Activated naive CD4-positive, alpha-beta T cell treated with anti-CD3 and anti-CD28 coated beads, Interleukin-2, amount 50 U/mL, for 24 hours (primary cell): ENCODE measurements around the gene SCFD2.
A peak's percentile ranks its signal among the peaks of the same experiment; 100 is the strongest.
"Not testable (repeated sequence)": the region's sequence is repeated elsewhere in the genome, so short reads cannot be mapped to it uniquely, and the experiment has no call there.

Experiments
- H3K27ac Mint-ChIP-seq: one replicate; pipeline ENCODE4 v1.8.0; 2021; ENCODE audit warnings: mild to moderate bottlenecking, mixed read lengths
- H3K27me3 Mint-ChIP-seq: one replicate; pipeline ENCODE4 v1.8.0; 2021; ENCODE audit warnings: mixed read lengths
- H3K36me3 Mint-ChIP-seq: one replicate; pipeline ENCODE4 v1.8.0; 2021; ENCODE audit warnings: mixed read lengths
- H3K4me1 Mint-ChIP-seq: one replicate; pipeline ENCODE4 v1.8.0; 2021; ENCODE audit warnings: mixed read lengths
- H3K4me3 Mint-ChIP-seq: one replicate; pipeline ENCODE4 v1.8.0; 2021; ENCODE audit warnings: mild to moderate bottlenecking, mixed read lengths
- H3K9me3 Mint-ChIP-seq: one replicate; pipeline ENCODE4 v1.8.0; 2021; ENCODE audit warnings: mixed read lengths

Gene SCFD2

DNA sequence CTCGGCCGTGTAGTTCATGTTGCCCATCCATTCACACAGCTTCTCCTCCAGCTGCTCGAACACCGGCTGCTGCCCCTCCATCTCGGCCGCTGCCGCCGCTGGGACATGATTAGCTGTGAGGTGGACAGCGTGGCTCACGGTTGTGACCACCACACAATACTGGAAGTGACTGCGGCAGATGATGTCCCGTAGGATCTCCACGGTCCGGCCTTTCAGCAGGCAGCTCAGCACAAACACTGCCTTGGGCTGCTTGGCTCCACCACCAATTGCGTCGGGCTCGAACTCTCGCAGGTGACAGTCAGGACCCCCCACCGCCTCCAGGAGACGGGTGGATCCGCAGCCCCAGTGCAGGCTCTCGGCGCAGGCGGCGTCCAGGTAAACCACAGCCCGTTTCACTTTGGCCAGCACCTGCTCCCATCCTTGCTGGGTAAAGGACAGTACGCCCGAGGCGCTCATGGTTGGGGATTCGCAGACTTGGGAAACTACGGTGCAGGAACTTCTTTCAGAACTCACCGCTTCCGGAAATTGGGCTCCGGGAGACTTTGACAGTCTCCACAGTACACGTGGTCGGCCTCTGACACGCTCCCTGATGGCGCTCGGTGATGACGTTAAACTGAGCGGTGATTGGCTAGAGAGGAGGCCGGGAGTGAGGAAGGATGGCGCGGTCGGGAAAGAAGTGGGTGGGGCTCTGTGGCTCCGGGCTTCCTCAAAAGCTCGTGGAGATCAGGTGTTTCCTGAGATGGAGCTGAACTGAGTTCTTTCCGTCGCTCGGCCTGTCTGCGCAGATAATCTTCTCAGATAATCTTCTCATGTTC lies at the start of gene SCFD2:
Gene SCFD2 (minus strand): TSS at position 576 of the 815 bp plus-strand sequence.
- peaks cover 36% of the 10 kb centered on the region for H3K4me1 Mint-ChIP-seq
- peaks cover 4% of the 10 kb centered on the region for H3K27me3 Mint-ChIP-seq
- H3K9me3 Mint-ChIP-seq: no peaks in the 10 kb centered on the region
- peak within 1 kb of the TSS; percentile 99 for H3K27ac Mint-ChIP-seq
- peak within 1 kb of the TSS; percentile 98 for H3K4me3 Mint-ChIP-seq
- H3K36me3 Mint-ChIP-seq: peaks cover 8% of the 10 kb centered on the region

- H3K27me3 Mint-ChIP-seq, H3K9me3 Mint-ChIP-seq, H3K27ac Mint-ChIP-seq, H3K4me3 Mint-ChIP-seq: not testable (repeated sequence)
- Mint-ChIP-seq H3K36me3 (peaks cover 29% of the 10 kb centered on the region), H3K4me1 (peaks cover 69% of the 10 kb centered on the region)
These were observed 43.6 kb upstream of the SCFD2 start for GRCh38 chr4:53409479-53409878.

- Mint-ChIP-seq H3K36me3 (peaks cover 12% of the 10 kb centered on the region), H3K4me1 (peaks cover 40% of the 10 kb centered on the region), H3K27ac (no peak overlapping the region), H3K27me3 (no peaks in the 10 kb centered on the region), H3K9me3 (no peaks in the 10 kb centered on the region), H3K4me3 (peak overlapping the region; percentile 98)
These were observed 14.4 kb upstream of the SCFD2 start for GRCh38 chr4:53380221-53380620.

GRCh38 chr4:53378171-53378482 lies 12.3 kb upstream of the SCFD2 start:
- Mint-ChIP-seq H3K9me3 (no peaks in the 10 kb centered on the region), H3K4me1 (peaks cover 35% of the 10 kb centered on the region), H3K4me3 (peak overlapping the region; percentile 98), H3K36me3 (peaks cover 9% of the 10 kb centered on the region), H3K27me3 (no peaks in the 10 kb centered on the region), H3K27ac (peak overlapping the region; percentile 98)

DNA sequence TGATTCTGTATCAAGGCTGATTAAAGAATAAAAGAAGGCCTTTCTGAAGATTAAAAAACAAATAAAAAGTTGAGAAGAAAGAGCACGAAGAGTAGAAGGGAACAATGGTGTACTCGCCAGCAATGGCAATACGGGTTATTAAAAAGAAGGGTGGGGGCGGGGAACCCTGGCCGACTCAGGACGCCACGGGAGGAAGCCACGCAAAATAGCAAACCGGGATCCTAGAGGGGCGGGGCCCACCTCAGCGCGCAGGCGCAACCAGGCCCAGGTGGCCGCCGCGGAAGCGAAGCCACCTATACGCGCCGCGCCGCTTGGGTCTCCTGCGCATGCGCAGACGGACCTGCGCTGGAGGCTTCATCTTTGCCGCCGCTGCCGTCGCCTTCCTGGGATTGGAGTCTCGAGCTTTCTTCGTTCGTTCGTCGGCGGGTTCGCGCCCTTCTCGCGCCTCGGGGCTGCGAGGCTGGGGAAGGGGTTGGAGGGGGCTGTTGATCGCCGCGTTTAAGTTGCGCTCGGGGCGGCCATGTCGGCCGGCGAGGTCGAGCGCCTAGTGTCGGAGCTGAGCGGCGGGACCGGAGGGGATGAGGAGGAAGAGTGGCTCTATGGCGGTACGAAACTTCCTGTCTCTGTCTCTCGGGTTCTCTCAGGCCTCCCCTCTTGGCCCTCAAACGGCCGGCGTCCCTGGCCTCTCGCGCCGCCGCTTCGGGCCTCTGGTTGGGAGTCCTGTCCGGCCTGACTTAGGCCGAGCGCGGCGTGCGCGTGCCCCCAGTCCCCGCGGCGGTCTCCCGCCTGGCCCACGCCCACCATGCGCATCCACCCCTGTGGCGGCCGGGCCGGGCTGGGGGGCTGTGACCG lies 11.7 kb upstream of the SCFD2 start, which contains the start of gene FIP1L1:
Gene FIP1L1 (plus strand): TSS at position 323 of the 852 bp plus-strand sequence. CDS start 198 bp downstream, at position 521.
- Mint-ChIP-seq H3K27ac (peak within 1 kb of the TSS; percentile 98), H3K9me3 (no peaks in the 10 kb centered on the region), H3K27me3 (no peaks in the 10 kb centered on the region), H3K4me1 (peaks cover 35% of the 10 kb centered on the region), H3K4me3 (peak within 1 kb of the TSS; percentile 98), H3K36me3 (peaks cover 9% of the 10 kb centered on the region)

DNA sequence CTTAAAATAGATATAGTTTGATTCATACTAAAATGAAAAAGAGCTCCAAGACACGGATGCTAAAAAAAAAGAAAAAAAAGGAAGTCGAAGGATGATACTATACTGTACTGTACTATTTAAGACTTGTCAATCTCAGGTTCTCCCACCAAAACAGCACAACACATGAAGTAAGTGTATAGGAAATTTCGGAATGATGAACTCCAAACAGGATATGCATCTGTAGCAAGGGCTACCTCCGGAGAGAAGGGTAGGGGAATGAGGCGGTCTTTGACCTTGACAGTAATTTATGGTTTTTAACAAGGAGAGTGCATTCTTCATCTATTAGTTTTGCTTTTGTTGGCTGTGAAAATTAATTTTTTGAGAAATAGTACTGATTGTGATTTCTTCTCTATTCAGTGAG lies 11.0 kb upstream of the SCFD2 start:
- H3K9me3 Mint-ChIP-seq: no peaks in the 10 kb centered on the region

DNA sequence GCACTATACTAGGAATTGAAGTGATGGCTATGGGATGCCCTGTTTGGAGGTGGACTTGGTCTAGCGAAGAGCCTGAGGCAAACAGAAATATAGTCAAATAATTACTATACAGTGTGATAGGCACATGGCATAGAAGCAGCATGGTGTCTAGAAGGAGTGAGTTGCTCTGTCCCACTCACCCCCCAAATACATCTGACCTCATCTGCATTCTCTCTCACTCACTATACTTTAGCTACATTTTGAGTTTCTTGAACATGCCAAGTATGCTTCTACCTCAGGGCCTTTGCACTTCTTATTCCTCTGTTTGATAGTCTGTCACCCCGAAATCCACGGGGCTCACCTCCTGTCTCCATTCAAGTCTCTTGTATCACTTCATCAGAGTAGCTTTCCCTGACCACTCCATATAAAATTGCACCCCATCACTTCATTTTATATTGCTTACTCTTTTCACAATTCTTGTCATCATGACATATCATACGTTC lies 9.0 kb upstream of the SCFD2 start:
- H3K36me3 Mint-ChIP-seq: peaks cover 6% of the 10 kb centered on the region
- no peak overlapping the region for H3K27ac Mint-ChIP-seq

More for the DNA sequence above, 11.0 kb upstream of the SCFD2 start:
- Mint-ChIP-seq H3K27me3 (peaks cover under 1% of the 10 kb centered on the region), H3K27ac (peak overlapping the region; percentile 98), H3K4me1 (peaks cover 35% of the 10 kb centered on the region), H3K36me3 (peaks cover 10% of the 10 kb centered on the region), H3K4me3 (peak overlapping the region; percentile 98)

GRCh38 chr4:53371843-53372521 lies 6.1 kb upstream of the SCFD2 start:
- Mint-ChIP-seq H3K27ac (no peak overlapping the region), H3K27me3 (peaks cover 11% of the 10 kb centered on the region), H3K4me3 (no peak overlapping the region), H3K4me1 (peaks cover 12% of the 10 kb centered on the region), H3K36me3 (peaks cover 1% of the 10 kb centered on the region), H3K9me3 (no peaks in the 10 kb centered on the region)

More for the DNA sequence above, 9.0 kb upstream of the SCFD2 start:
- Mint-ChIP-seq H3K27me3 (peaks cover 10% of the 10 kb centered on the region), H3K9me3 (no peaks in the 10 kb centered on the region), H3K4me1 (peaks cover 22% of the 10 kb centered on the region), H3K4me3 (no peak overlapping the region)

- peaks cover 11% of the 10 kb centered on the region for H3K27me3 Mint-ChIP-seq
- H3K36me3 Mint-ChIP-seq: peaks cover 1% of the 10 kb centered on the region
- H3K4me3 Mint-ChIP-seq: no peak overlapping the region
- no peak overlapping the region for H3K27ac Mint-ChIP-seq
- peaks cover 14% of the 10 kb centered on the region for H3K4me1 Mint-ChIP-seq
- no peaks in the 10 kb centered on the region for H3K9me3 Mint-ChIP-seq
These were observed 5.2 kb upstream of the SCFD2 start for GRCh38 chr4:53371049-53371448.

GRCh38 chr4:53367721-53368120 lies 1.9 kb upstream of the SCFD2 start:
- Mint-ChIP-seq H3K27ac (no peak overlapping the region), H3K4me1 (peaks cover 17% of the 10 kb centered on the region), H3K9me3 (no peaks in the 10 kb centered on the region), H3K27me3 (peaks cover 11% of the 10 kb centered on the region), H3K4me3 (no peak overlapping the region), H3K36me3 (peaks cover 5% of the 10 kb centered on the region)

- Mint-ChIP-seq H3K27ac (peak overlapping the region; percentile 99), H3K9me3 (no peaks in the 10 kb centered on the region), H3K4me3 (peak overlapping the region; percentile 98), H3K36me3 (peaks cover 8% of the 10 kb centered on the region), H3K4me1 (peaks cover 29% of the 10 kb centered on the region), H3K27me3 (peaks cover 7% of the 10 kb centered on the region)
These were observed 448 bp upstream of the SCFD2 start for GRCh38 chr4:53366301-53366716.

DNA sequence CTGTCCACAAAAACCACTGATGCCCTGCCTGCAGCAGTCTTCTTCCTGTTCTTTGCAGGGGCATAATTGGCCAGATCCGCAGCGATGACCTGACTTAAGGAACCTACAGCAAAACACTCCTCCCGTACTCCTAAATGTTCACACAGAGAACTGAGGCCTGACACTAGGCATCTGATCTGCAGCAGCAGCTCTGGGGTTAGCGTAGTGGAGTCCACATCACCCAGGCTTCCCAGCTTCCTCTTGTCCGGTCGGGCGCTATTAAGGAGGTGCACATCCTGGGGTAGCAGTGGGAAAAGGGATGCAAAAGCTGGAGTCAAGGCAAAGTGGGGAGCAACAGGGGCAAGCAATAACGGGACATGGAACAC lies 758 bp downstream of the SCFD2 start:
- Mint-ChIP-seq H3K27me3 (peaks cover 4% of the 10 kb centered on the region), H3K27ac (peak overlapping the region; percentile 99), H3K9me3 (no peaks in the 10 kb centered on the region), H3K4me1 (peaks cover 41% of the 10 kb centered on the region), H3K4me3 (peak overlapping the region; percentile 98), H3K36me3 (peaks cover 8% of the 10 kb centered on the region)

DNA sequence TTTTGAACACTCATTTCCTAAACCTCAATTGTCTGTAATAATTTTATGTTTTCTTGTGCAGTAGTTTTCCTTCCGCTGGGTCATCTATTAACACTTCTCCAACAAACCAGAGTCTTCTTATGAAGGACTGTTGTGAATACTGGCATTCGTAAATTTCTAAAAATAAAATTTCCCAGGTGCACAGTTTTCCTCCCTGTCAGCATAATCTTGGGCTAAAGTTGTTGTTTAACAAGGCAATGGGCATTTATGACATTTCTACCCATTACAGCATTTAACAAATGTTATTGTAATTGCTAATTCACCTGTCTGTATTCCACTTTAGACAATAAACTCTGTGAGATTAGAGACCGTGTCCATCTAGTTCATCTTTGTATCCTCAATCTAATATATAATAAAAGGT lies 1.2 kb downstream of the SCFD2 start:
- Mint-ChIP-seq H3K4me3 (peak overlapping the region; percentile 98), H3K36me3 (peaks cover 8% of the 10 kb centered on the region), H3K27me3 (no peaks in the 10 kb centered on the region), H3K9me3 (no peaks in the 10 kb centered on the region), H3K4me1 (peaks cover 46% of the 10 kb centered on the region), H3K27ac (no peak overlapping the region)

GRCh38 chr4:53362093-53362492 lies 3.8 kb downstream of the SCFD2 start:
- peak overlapping the region; percentile 81 for H3K4me3 Mint-ChIP-seq
- H3K4me1 Mint-ChIP-seq: peaks cover 53% of the 10 kb centered on the region
- peaks cover 13% of the 10 kb centered on the region for H3K36me3 Mint-ChIP-seq
- no peaks in the 10 kb centered on the region for H3K27me3 Mint-ChIP-seq
- no peak overlapping the region for H3K27ac Mint-ChIP-seq
- no peaks in the 10 kb centered on the region for H3K9me3 Mint-ChIP-seq

GRCh38 chr4:53361451-53361850 lies 4.4 kb downstream of the SCFD2 start:
- H3K4me3 Mint-ChIP-seq: peak overlapping the region; percentile 81
- peaks cover 13% of the 10 kb centered on the region for H3K36me3 Mint-ChIP-seq

More at GRCh38 chr4:53361451-53361850, 4.4 kb downstream of the SCFD2 start:
- H3K9me3 Mint-ChIP-seq: no peaks in the 10 kb centered on the region
- no peaks in the 10 kb centered on the region for H3K27me3 Mint-ChIP-seq
- H3K4me1 Mint-ChIP-seq: peaks cover 47% of the 10 kb centered on the region
- H3K27ac Mint-ChIP-seq: no peak overlapping the region
